ENCODE measurements around the gene INHBB. TPM values are rescaled to one million over a fixed set of nuclear protein-coding genes. Genes with fewer than 3 reads are reported as not detected.
"Not testable (repeated sequence)": the region's sequence is repeated elsewhere in the genome, so short reads cannot be mapped to it uniquely, and the experiment has no call there.

The INHBB gene
- total RNA-seq, 2 donors from 2014 or later = 35.9 to 83.7 TPM

DNA sequence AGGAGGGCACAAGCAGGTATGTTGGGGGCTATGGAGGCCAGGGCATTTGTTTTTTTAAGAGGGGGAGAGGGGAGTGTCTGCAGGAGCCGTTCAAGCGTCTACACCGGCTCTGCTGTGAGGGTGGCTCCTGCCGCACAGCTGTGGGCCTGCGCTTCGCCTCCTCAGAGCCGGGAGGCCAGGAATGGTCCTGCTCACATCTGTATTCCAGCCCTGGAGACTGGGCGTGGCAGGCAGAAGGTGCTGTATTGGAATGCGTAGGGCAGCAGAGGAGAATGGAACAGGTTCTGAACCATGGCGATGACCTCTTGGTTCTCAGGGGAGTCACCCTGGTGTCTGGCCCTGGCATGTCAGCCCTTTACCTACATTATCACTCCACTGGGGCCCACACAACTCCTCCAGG lies 26.8 kb upstream of the INHBB start:
- 80% methylated on average over 10 of the region's 10 CpGs for WGBS
- TF ChIP-seq, protein P1, sequence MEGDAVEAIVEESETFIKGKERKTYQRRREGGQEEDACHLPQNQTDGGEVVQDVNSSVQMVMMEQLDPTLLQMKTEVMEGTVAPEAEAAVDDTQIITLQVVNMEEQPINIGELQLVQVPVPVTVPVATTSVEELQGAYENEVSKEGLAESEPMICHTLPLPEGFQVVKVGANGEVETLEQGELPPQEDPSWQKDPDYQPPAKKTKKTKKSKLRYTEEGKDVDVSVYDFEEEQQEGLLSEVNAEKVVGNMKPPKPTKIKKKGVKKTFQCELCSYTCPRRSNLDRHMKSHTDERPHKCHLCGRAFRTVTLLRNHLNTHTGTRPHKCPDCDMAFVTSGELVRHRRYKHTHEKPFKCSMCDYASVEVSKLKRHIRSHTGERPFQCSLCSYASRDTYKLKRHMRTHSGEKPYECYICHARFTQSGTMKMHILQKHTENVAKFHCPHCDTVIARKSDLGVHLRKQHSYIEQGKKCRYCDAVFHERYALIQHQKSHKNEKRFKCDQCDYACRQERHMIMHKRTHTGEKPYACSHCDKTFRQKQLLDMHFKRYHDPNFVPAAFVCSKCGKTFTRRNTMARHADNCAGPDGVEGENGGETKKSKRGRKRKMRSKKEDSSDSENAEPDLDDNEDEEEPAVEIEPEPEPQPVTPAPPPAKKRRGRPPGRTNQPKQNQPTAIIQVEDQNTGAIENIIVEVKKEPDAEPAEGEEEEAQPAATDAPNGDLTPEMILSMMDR (IDR thresholded peaks at IDR 0.05) = no peak
- TF ChIP-seq POLR2A (IDR thresholded peaks at IDR 0.05) = no peak
- TF ChIP-seq POLR2AphosphoS5 (IDR thresholded peaks at IDR 0.05) = no peak
- intact Hi-C loops (cut with DNase I) = loop anchor here (10.0 kb wide), 1 partner anchor 214 kb away; no protein-coding TSS in a partner anchor
- H3K27ac ChIP-seq = no peak overlapping the region
- no peaks in the 10 kb centered on the region for H3K27me3 ChIP-seq (replicated peaks; ENCODE audit: insufficient read depth)
- no peak overlapping the region for H3K4me3 ChIP-seq
- DNase-seq (ENCODE audit: low spot score) = no peak
- no peaks in the 10 kb centered on the region for H3K36me3 ChIP-seq
- no peaks in the 10 kb centered on the region for H3K4me1 ChIP-seq (replicated peaks)
- H3K9me3 ChIP-seq = no peaks in the 10 kb centered on the region

DNA sequence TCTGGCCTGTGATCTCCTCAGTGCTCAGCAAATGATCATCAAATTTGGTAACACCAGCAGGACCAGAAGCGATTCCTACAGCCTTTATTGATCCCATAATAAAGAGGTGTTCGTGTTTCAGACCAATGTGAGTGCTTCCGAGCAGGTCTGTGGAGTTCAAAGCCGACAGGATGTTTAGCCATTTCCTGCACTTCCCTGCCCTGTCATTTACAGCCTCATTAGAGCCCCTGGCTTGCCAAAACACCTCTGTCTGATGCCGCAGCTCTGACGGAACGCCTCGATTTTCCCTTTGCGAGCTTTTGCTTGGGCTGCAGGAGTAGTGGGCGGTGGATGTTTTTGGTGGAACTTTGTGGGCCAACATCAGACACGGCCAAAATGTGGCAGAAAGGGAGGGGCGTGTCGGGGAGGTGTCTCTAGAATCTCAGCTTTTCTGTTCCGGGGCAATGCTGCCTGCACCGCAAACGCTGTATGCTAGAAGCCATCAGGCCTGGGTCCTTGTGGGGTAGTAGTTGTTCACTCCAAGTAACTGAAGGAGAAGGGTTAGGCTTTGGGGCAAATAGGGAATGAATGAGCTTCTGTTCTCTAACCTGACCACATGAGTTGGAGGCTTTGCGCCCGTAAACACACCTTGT lies 26.1 kb upstream of the INHBB start:
- 80% methylated on average over 17 of the region's 18 CpGs for WGBS
- Histone ChIP-seq H3K9me3 (no peaks in the 10 kb centered on the region), H3K36me3 (no peaks in the 10 kb centered on the region), H3K27me3 (replicated peaks; ENCODE audit: insufficient read depth) (no peaks in the 10 kb centered on the region), H3K4me3 (no peak overlapping the region), H3K4me1 (replicated peaks) (no peaks in the 10 kb centered on the region), H3K27ac (no peak overlapping the region)
- intact Hi-C loops (cut with DNase I) = loop anchor here (10.0 kb wide), 1 partner anchor 215 kb away; no protein-coding TSS in a partner anchor
- TF ChIP-seq, protein P1 (IDR thresholded peaks at IDR 0.05) = no peak
- no peak for TF ChIP-seq POLR2AphosphoS5 (IDR thresholded peaks at IDR 0.05)
- no peak for TF ChIP-seq POLR2A (IDR thresholded peaks at IDR 0.05)
- DNase-seq (ENCODE audit: low spot score) = no peak

DNA sequence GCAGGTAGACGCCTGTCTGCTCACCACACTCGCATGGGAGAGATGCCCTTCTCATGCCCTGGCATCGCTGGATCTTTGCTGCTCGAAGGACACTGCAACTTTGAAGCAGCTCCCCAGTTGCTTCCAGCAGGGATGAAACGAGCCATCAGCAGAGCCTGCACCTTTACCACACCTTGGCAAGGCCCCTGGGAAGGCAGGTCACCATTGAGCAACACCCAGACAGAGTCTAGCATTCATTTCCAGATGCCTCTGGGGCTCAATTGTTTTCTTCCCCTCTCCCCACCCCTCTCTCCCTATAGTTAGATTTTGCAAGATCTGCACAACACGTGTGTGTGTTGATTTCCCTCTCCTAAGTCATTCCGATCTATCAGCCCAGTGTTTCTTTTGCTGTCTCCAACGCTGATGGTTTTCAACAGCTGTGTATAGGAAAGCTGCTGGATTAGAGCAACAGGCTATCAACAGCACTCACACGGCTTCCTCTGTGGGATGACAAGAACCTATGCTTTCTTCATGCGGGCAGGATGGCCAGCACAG lies 25.6 kb upstream of the INHBB start:
- 60% methylated on average over 10 of the region's 10 CpGs for WGBS
- peak; percentile 22 for DNase-seq (ENCODE audit: low spot score)
- intact Hi-C loops (cut with DNase I) = no loop called here

DNA sequence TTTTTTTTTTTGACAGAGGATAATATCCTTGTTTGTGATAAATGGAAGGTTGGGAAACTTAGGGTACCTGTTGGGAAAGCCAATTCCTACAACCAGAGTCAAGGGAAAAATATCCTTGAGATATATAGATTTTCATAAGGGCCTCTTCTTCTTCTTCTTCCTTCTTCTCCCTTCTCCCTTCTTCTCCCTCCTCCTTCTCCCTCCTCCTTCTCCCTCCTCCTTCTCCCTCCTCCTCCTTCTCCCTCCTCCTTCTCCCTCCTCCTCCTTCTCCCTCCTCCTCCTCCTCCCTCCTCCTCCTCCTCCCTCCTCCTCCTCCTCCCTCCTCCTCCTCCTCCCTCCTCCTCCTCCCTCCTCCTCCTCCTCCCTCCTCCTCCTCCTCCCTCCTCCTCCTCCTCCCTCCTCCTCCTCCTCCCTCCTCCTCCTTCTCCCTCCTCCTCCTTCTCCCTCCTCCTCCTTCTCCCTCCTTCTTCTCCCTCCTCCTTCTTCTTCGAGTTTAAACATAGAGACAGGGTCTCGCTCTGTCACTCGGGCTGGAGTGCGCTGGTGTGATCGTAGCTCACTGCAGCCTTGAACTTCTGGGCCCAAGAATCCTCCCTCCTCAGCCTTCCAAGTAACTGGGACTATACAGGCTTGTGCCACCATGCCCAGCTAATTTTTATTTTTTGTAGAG lies 24.9 kb upstream of the INHBB start:
- not testable (repeated sequence) for H3K27ac ChIP-seq

More for the DNA sequence above, 25.6 kb upstream of the INHBB start:
- no peaks in the 10 kb centered on the region for H3K36me3 ChIP-seq
- no peak overlapping the region for H3K4me3 ChIP-seq
- H3K9me3 ChIP-seq = no peaks in the 10 kb centered on the region
- H3K27me3 ChIP-seq (replicated peaks; ENCODE audit: insufficient read depth) = no peaks in the 10 kb centered on the region
- TF ChIP-seq POLR2A (IDR thresholded peaks at IDR 0.05) (no peak), POLR2AphosphoS5 (IDR thresholded peaks at IDR 0.05) (no peak)
- TF ChIP-seq, protein P1 (IDR thresholded peaks at IDR 0.05) = no peak
- no peak overlapping the region for H3K27ac ChIP-seq
- no peaks in the 10 kb centered on the region for H3K4me1 ChIP-seq (replicated peaks)

DNA sequence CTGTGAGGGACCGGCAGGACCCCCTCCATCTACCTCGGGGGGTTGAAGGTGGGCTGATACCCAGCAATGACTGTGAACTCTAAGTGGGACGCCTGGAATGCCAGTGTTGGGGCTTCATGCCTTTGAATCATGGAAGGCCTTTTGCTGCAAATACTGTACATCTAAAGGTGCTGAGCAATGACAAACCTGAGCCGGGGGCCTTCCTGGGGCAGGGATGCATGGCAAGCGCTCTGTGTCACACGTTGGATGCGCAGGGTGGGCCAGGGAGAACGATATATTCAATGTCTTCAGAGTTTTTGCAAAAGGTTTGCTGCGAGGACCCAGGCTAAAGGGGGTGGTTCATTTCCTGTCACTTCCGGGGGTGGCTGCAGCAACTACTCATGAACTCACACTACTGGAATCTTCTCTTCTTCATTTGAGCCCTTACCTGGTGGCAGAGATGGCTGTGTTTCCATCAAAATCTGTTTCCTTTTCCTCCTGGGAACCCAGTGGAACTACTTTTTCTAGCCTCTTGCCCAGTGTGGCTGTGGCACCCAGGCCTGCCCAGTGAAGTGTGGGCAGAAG lies 24.1 kb upstream of the INHBB start:
- Histone ChIP-seq H3K4me3 (no peak overlapping the region), H3K4me1 (replicated peaks) (no peaks in the 10 kb centered on the region), H3K27ac (no peak overlapping the region), H3K36me3 (no peaks in the 10 kb centered on the region), H3K27me3 (replicated peaks; ENCODE audit: insufficient read depth) (no peaks in the 10 kb centered on the region), H3K9me3 (no peaks in the 10 kb centered on the region)
- no peak for DNase-seq (ENCODE audit: low spot score)
- WGBS = 92% methylated on average over 10 of the region's 10 CpGs
- TF ChIP-seq, protein P1 (IDR thresholded peaks at IDR 0.05) = no peak
- TF ChIP-seq POLR2A (IDR thresholded peaks at IDR 0.05) (no peak), POLR2AphosphoS5 (IDR thresholded peaks at IDR 0.05) (no peak)
- intact Hi-C loops (cut with DNase I) = no loop called here

More for the DNA sequence above, 24.9 kb upstream of the INHBB start:
- H3K27me3 ChIP-seq (replicated peaks; ENCODE audit: insufficient read depth); H3K4me3 ChIP-seq; intact Hi-C loops (cut with DNase I); DNase-seq (ENCODE audit: low spot score); H3K36me3 ChIP-seq; H3K4me1 ChIP-seq (replicated peaks); H3K9me3 ChIP-seq: not testable (repeated sequence)
- 80% methylated on average over 5 of the region's 5 CpGs for WGBS

All from prostate gland (tissue), 2 donors.